ENCODE results near the gene TANC1. TPM values are rescaled to one million over a fixed set of nuclear protein-coding genes. Genes with fewer than 3 reads are reported as not detected.

TANC1 gene
- total RNA-seq, 4 donors from 2014 or later = 20.6 to 64.8 (median 31.5) TPM

- TF ChIP-seq CTCF (IDR thresholded peaks at IDR 0.05; ENCODE audit: low read depth) = no peak
Observed at GRCh38 chr2:158994920-158995676, 26.7 kb downstream of the TANC1 start.

- no peak for TF ChIP-seq CTCF (IDR thresholded peaks at IDR 0.05; ENCODE audit: low read depth)
Observed at GRCh38 chr2:158995677-158996049, 27.2 kb downstream of the TANC1 start.

- no peak for TF ChIP-seq CTCF (IDR thresholded peaks at IDR 0.05; ENCODE audit: low read depth)
Observed at GRCh38 chr2:158996378-158996993, 28.0 kb downstream of the TANC1 start.

- no peak for TF ChIP-seq CTCF (IDR thresholded peaks at IDR 0.05; ENCODE audit: low read depth)
Observed at GRCh38 chr2:158997037-158997790, 28.8 kb downstream of the TANC1 start.

- no peak for TF ChIP-seq CTCF (IDR thresholded peaks at IDR 0.05; ENCODE audit: low read depth)
Observed at GRCh38 chr2:158998551-158999248, 30.3 kb downstream of the TANC1 start.

- no peak for TF ChIP-seq CTCF (IDR thresholded peaks at IDR 0.05; ENCODE audit: low read depth)
Observed at GRCh38 chr2:158999458-158999857, 31.0 kb downstream of the TANC1 start.

All from subcutaneous adipose tissue (tissue), 4 donors.